ENCODE data around the gene ZNF761.
"Not testable (repeated sequence)": the region's sequence is repeated elsewhere in the genome, so short reads cannot be mapped to it uniquely, and the experiment has no call there.

ZNF761 gene

GRCh38 chr19:53431399-53432087 lies at the start of gene ZNF761:
TSS of gene ZNF761 (plus strand) at chr19:53431984. CDS start at chr19:53447269, 15,285 bp downstream.
- peak; percentile 95 to 97 for DNase-seq

- no peak for DNase-seq
Observed at GRCh38 chr19:53388168-53388567, 43.6 kb upstream of the ZNF761 start.

GRCh38 chr19:53388904-53389303 lies 42.9 kb upstream of the ZNF761 start:
- DNase-seq, result no peak

- DNase-seq, result no peak
Observed at GRCh38 chr19:53389571-53389970, 42.2 kb upstream of the ZNF761 start.

- no peak for DNase-seq
Observed at GRCh38 chr19:53389978-53390377, 41.8 kb upstream of the ZNF761 start.

- DNase-seq, result no peak
Observed at GRCh38 chr19:53394522-53394973, 37.2 kb upstream of the ZNF761 start.

- peak; percentile 93 to 96 for DNase-seq
Observed at GRCh38 chr19:53394974-53395839, 36.6 kb upstream of the ZNF761 start, which contains the start of gene ZNF765. TSS of gene ZNF765 (plus strand) at chr19:53395149. CDS start at chr19:53398016, 2,867 bp downstream.

GRCh38 chr19:53395840-53396524 lies 35.8 kb upstream of the ZNF761 start:
- DNase-seq, result not testable (repeated sequence)

- no peak for DNase-seq
Observed at GRCh38 chr19:53396525-53396868, 35.3 kb upstream of the ZNF761 start.

- DNase-seq, result not testable (repeated sequence)
Observed at GRCh38 chr19:53397918-53398317, 33.9 kb upstream of the ZNF761 start.

GRCh38 chr19:53409505-53410204 lies 22.1 kb upstream of the ZNF761 start:
- DNase-seq, result no peak

- not testable (repeated sequence) for DNase-seq
Observed at GRCh38 chr19:53420520-53421315, 11.1 kb upstream of the ZNF761 start.

GRCh38 chr19:53422551-53422950 lies 9.2 kb upstream of the ZNF761 start:
- no peak for DNase-seq

GRCh38 chr19:53423074-53423473 lies 8.7 kb upstream of the ZNF761 start:
- DNase-seq, result not testable (repeated sequence)

- DNase-seq, result not testable (repeated sequence)
Observed at GRCh38 chr19:53423680-53424079, 8.1 kb upstream of the ZNF761 start.

GRCh38 chr19:53424968-53425597 lies 6.7 kb upstream of the ZNF761 start:
- peak; percentile 63 to 74 for DNase-seq

GRCh38 chr19:53432088-53432661 lies 391 bp downstream of the ZNF761 start:
- no peak for DNase-seq

GRCh38 chr19:53443809-53444208 lies 12.0 kb downstream of the ZNF761 start:
- DNase-seq, result not testable (repeated sequence)

- not testable (repeated sequence) for DNase-seq
Observed at GRCh38 chr19:53447196-53447595, 15.4 kb downstream of the ZNF761 start.

GRCh38 chr19:53455828-53456227 lies 24.0 kb downstream of the ZNF761 start:
- DNase-seq, result no peak
